ELF-1 (cell line): ENCODE measurements around the gene ITIH1.

Source experiments
- DNase-seq: peaks from one replicate; pipeline ENCODE4 v3.0.0-alpha.2; 2016; ENCODE audit warnings: low read depth, low spot score

ITIH1 gene

DNA sequence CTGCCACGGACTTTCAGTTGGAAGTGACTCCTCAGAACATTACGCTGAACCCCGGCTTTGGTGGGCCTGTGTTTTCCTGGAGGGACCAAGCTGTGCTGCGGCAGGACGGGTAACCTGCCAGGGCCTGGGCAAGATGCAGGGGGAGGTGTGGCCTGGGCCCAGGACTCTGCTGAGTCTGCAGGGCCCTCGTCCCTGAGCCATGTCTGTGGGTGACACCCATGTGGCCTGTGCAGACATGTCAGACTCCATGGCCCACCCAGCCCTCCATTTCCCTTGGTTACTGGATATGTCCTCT lies 12.3 kb downstream of the ITIH1 start:
- no peak for DNase-seq

DNA sequence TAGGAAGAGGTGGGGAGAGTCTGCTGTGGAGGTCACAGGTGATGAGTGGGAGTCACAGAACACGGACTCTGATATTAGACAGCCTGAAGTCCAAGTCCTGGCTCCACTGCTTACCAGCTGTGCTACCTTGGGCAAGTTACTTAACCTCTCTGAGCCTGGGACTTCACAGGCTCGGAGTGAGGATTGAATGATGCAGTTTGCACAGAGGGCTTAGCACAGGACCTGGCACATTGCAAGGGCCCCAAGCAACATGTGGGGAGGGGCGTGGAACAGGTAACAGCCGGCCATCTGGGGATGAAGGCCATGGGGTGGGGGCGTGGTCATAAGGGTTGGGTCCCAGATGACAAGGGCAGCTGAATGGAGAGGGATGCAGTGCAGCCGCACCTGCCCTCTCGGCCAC lies 12.9 kb downstream of the ITIH1 start:
- no peak for DNase-seq

DNA sequence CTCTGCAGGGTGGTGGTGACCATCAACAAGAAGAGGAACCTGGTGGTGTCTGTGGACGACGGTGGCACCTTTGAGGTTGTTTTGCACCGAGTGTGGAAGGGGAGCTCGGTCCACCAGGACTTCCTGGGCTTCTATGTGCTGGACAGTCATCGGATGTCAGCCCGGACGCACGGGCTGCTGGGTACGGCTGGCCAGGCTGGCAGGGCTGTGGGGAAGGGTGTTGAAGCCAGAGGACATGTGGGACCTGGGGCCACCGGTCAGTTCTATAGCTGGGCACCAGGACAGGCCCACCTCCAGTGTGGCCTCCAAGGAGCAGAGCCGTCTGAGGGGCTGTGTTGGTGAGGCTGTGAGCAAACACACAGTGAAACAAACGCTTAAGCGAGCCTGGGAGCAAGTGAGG lies 13.3 kb downstream of the ITIH1 start:
- DNase-seq = no peak

DNA sequence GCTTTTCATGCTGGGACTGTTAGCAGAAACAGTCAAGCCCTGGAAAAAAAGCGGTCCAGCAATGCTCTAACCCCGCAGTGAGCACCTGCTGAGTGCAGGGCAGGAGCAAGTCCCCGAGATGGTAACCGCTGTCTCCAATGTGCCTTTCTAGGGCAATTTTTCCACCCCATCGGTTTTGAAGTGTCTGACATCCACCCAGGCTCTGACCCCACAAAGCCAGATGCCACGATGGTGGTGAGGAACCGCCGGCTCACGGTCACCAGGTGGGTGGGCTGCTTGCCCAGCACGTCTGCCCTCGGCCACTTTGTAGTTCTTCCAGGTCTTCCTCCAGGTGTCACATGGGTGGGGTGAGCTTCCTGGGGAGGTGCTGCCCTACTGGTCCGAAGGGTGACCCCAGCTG lies 14.0 kb downstream of the ITIH1 start:
- DNase-seq = no peak

DNA sequence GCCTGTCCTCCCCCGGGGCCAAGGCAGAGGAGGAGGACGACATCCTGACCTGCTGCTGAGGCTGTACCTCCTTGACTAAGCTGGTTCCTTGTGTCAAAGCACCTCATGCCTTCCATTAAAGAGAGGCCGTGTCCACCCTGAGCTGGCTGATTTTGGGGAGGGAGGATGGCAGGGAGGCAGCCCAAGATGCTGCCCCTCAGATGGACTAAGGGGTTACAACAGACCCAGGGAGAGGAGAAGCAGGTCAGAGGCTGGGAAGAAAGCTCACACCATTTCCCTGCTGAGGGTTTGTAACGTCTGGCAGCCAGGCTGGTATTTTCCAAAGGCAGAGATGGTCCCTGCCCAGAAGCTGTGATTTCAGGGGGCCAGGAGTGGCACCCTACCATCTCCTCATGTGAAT lies 14.5 kb downstream of the ITIH1 start:
- no peak for DNase-seq

DNA sequence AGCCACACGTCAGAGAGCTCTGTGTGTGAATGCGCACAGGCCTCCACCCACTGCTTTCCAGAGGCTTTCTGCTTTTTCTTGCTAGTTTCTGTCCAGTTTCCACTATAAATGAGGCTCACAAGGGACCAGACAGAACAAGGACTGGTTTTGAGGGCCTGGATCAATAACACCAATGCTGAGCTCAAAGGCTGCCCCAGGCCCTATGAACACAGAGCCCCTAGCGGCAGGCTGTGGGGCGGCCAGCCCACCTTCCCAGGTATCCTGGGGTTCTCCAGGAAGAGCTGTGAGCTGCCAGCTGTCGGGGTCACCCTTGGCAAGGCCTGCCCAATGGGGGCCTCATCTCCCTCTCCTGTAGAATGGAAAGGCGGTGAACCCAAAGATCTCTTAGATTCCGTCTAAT lies 15.0 kb downstream of the ITIH1 start:
- DNase-seq = no peak

DNA sequence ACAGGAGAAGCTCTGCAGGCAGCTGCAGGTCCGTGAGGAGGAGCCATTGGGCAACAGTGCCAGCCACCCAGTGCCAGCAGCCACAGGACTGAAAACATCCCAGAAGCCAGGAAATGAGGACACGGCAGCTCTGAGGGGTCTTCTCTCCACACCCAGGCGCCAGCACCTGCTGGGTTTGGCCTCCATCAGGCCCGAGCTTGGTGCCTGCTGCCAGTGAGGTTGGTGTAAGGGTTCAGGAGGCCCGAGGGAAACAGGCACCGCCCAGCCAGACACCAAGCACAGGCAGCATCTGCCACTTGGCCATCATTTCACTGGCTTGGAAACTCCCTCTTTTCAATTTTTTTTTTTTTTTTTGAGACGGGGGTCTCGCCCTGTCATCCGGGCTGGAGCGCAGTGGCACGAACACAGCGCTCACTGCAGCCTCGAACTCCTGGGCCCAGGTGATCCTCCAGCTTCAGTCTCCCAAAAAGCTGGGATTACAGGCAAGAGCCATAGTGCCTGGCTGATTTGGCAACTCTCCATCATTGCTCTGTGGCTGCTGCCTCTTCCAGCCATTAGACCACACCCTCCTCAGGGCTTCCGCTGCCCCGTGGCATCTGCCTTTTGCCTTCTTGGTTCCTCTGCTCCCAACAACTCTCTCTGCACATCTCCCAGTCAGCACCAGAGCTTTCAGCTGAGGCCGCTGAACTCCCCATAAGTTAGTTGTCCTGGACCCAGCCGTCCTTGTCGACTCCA lies 15.7 kb downstream of the ITIH1 start:
- DNase-seq = no peak

DNA sequence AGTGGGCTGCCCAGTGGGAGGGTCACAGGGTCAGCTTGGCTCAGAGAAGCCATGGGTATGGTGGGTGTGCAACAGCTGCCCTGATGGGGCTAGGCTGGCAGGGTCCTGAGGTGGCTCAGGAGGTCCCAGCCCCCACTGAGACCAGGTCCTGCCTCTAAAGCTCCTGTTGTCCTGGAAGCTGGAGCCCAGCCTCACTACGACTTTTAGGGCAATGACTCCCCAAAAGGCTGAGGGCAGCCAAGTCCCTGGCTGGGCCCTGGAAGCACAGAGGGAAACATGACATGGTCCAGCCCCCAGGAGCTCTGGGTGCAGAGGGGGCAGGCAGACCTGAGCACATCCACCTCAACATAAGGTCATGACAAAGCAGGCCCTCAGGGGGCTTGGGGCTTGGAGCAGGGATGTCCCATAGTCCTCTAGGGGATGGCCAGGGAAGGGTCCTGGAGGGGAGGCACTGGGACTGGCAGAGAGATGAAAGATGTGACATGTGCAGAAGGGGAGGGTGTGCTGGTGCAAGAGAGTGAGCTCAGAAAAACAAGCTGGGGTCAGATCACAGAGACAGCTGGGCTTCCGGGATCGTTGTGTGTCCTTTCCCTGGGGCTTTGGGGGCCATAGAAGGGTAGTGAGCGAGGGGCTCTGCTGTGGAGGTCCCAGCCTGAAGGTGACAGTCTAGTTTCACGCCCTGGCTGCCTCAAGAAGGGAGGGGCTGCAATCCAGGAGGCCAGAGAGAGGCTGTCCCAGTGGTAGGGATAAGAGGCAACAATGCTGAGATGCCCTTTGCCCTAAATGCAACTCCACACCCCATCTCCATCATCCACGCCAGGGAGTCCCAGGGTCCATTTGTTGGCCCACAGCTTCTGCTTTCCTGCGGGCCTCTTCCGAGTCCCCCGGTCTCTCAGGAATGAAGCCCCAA lies 16.6 kb downstream of the ITIH1 start:
- no peak for DNase-seq

DNA sequence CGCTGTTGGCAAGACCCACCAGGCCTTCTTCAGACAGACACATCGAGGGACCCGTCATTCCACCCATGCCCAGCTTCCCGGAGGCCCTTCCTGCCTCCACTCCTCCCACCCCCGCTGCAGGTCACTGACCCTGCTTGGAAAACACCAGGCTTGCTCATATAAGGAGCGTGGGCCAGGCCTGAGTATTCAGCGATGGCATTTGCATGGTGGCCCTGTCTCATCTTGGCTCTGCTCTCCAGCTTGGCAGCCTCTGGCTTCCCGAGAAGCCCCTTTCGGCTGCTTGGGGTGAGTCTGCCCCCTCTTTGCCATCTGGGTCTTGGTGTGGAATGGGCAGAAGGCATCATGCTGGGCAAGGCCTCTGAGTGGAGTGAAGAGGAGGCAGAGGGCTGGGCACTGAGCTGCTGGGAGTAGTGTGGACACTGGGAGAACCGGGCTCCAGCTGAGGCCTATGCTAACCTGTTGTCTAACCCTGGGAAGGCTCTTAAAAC lies 17.3 kb downstream of the ITIH1 start, which contains the start of gene ITIH3:
TSS of gene ITIH3 (plus strand) at position 185 of the 488 bp plus-strand sequence. CDS start at position 193, 8 bp downstream.
- no peak for DNase-seq

DNA sequence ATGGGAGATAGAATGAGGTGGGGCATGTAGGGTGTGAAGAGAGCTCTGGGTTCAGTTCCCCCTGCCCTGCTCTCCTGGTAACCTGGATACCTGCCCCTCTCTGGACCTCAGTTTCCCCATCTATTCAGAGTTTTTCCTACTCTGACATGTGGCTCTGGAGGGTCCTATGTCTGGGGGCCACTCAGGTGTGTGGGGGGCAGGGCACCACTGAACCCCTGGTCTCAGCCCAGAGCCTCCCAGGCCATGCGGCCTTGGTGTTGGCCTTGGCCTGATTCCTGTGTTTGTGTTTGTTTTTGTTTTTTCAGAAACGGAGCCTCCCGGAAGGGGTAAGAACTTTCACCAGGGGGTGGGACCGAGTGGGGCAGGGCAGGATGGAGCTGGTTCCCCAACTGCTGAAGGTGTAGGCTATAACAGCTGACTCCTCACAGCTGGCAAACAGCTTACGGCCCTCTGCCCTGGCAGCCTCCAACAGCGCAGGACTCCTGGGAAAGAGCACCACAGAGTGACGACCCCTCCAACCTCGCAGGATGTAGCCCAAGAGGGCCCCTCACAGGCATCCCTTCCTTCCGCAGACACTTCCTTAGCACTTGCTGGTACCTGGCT lies 18.0 kb downstream of the ITIH1 start:
- DNase-seq = no peak

DNA sequence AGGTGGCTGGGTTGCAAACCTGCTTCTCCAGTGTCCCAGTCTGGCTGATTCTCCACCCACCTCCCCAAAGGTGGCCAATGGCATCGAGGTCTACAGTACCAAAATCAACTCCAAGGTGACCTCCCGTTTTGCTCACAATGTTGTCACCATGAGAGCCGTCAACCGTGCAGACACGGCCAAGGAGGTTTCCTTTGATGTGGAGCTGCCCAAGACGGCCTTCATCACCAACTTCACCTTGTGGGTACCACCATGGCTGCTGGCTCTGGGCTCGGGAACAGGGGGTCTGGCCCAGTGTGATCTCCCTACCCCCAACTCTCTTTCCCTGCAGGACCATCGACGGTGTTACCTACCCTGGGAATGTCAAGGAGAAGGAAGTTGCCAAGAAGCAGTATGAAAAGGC lies 19.0 kb downstream of the ITIH1 start:
- no peak for DNase-seq

DNA sequence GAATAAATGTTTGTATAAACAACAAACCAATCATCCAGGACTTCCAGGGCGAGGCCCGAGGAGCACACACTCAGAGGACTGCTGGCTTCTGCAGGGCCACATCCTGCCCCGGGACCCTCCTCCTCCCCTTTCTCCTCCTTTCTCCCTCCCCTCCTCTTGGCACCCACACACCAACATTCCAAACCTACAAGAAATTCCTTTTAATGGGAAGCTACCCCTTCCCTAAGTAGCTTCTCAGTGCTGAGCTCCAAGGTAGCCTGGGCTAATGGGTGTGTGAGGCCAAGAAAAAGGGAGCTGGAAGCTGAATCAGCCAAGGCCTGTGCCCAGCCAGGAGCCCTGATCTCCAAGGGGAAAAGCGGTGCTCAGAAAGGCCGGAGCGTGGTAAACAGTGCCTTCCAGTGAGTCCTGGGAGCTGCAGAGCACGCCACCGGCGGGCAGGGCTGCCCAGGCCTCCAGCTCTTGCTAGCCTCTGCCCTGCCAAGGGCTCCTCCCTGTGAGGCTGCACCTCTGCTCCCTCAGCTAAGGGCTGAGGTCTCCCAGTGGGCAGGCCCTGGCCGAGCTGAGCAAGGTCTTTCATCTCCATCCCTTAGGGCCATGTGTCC lies 21.1 kb downstream of the ITIH1 start:
- DNase-seq = no peak

DNA sequence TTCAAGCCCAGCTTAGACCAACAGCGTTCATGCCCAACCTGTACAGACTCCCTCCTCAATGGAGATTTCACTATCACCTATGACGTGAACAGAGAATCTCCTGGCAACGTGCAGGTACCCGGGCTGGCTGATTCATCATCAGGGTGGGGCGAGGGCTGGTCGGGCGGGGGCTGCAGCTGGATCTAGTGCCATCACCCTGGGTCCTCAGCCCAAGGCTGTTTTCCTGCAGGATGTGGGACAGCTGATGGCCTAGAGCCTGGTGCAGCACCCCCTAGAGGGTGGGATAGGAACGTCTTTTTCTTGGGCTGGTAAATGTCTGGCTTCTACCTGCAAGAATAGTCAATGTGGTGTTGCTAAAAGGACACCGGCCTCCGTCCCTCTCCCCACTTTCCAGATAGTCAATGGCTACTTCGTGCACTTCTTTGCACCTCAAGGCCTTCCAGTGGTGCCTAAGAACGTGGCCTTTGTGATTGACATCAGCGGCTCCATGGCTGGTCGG lies 21.6 kb downstream of the ITIH1 start:
- DNase-seq = peak; percentile 71

DNA sequence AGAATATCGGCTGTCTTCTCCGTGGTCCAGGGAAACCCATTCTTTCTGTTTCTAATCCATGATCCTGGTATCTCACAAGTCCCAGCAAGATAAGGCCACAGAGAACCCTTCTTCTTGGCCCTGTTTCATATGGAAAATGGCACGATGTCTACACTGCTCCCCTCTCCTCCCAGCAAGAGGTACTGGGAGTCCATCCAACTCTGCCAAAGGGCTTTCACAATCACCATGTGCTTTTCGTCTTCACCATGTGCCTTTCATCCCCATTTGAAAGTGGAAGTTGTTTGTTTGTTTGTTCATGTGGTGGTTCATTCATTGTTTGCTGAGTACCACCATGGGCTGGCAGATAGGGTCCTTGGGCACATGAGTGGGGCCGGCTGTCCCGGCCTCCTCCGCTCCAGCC lies 22.7 kb downstream of the ITIH1 start:
- DNase-seq = no peak

DNA sequence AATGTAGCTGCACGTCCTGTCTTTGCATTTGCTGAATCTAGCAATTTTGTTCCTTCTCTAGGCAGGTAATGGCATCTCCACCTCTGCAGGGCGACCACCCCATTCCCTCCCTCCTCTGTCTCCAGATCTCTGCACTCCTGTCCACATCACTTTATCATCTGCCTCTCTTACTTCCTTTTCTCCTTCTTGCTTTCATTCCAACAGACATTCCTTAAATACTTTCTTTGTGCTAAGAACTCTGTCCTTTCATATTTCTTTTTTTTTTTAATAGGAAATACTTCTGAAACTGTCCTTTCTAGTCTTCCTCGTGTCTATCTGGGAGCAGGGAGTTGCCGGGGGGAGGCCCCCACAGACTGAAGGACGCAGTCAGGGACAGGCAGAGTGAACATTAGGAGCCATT lies 24.4 kb downstream of the ITIH1 start:
- no peak for DNase-seq

DNA sequence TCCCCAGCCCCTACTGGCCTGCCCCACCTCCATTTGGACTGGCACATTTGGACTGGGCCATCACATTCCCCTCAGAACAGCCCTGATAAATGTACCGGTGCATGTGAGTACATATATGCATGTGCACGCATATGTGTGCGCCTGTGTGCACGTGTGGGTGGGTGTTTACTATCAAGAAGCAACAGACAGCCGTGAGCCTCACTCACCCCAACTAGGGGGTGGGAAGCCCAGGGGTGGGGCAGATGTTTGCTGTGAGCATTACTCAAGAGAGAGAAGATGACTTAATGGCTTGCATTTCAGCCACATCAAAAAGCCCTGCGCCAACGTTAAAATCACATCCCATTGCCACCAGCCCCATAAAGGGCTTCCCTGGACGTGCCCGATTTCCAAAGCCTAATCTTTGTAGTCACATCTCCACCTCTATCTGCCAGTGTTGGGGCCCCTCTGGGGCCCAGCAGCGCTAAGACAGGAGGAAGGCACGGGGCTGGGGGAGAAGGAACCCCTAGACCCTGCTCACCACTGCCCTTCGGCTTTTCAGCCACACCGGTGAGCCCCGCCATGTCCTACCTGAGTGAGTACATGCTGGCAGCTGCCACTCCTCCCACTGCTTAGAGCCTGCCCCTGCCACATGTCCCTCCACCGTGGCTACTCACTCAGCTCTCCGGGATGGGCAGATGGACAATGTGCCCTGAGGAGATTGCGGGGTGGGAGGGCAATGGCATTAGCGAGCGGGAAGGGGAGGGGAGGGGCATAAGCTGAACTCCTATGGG lies 28.1 kb downstream of the ITIH1 start:
- DNase-seq = no peak

DNA sequence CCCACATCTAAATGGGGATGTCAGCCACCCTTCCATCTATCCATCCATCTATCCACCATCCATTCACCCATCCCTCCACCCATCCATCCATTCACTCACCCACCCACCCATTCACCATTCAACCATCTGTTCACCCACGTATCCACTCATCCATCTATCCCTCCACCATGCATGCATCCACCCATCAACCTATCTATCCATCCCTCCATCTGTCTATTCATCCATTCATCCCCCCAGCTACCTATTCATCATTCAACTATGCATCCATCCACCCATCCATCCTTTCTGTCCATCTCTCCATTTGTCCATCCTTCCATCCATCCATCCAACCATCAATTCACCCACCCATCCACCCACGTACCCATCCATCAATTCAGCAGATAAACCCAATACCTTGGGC lies 31.8 kb downstream of the ITIH1 start:
- no peak for DNase-seq

DNA sequence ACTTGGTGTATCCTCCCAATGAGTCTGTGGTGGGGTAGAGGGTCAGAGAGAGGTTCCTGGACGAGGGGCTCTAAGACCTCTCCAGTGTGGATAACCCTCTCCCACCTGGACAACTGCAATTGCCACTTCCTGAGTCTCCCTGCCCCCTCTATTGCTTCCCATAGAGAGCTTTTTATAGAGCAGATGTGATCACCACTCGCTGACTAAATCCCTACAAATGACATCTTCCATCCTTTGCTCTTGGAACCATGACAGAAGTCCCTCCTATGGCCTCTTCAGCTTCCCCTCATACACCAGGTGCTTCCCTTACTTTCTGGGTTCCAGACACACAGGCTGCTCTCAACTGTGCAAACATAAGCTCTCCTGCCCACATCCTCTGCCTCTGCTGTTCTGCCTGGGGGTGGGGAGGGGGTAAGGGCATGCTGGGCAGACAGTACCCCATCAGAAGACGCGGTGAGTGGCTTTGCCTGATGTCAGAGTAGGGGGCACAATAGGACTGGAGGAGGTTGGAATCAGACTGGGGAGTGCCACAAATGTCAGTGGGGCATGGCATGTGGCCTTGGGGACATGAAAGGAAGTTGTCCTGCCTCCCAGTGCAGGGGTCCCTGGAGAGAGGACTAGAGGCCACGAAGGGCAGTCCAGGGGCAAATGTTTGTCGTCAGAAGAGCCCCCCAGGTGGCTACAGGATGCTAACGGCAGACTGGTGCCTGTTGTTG lies 32.4 kb downstream of the ITIH1 start:
- DNase-seq = no peak

DNA sequence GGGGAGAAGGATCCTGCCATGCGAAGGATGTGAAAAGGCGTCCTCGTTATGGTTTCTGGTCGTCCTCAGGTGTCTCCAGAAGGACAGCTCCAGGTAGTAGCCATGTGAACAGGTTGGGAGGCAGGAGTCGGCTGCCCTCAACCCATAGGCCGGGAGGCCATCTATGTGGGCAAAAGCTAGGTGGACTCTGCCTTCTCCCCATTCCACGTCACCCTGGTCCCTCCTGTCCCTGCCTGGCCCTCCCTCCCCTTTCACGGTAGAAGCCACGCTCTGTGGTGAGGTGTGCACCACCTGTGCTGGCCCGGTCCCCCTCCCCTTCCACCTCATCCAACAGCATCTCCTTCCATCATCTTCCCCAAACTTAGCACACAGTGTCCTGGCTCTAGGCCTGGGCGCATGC lies 33.5 kb downstream of the ITIH1 start:
- no peak for DNase-seq

DNA sequence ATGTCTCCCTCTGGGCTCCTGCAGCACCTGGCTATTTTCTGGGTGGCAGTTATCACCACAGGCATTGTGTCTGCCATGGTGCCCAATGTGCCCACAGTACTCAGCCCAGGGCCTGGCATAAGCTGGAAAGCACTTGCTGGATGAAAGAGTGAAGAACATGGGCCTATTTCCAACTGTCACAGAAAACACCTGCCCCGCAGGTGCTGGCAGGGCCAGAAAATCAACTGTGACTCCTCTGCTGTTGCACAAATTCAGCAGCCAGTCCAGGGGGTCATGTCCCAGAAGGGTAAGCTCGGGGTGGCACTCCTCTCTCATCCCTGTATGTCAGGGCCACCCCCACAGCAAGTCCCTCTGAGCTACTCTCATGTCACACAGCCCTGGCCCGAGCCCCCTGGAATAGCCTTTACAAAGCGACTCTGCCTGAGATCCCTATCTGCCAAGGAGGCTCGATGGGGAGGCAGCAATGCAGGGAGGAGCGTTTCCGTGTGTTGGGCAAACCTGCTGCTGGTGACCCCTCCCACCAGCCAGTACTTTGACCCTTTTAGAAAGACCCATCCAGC lies 34.1 kb downstream of the ITIH1 start:
- DNase-seq = no peak
